H9 (cell line): ENCODE measurements around the gene KDM4C. TPM values are rescaled to one million over a fixed set of nuclear protein-coding genes. Genes with fewer than 3 reads are reported as not detected.

Experiments used
- DNase-seq: peaks from one replicate; pipeline ENCODE4 v3.0.0-alpha.2; 2017
- H2AFZ ChIP-seq: one replicate; pipeline ENCODE4 v1.6.1; 2013; ENCODE audit warnings: mild to moderate bottlenecking, low read length, control low read depth, moderate library complexity
- H2AK5ac ChIP-seq: 2 replicates; pipeline ENCODE4 v1.6.1; 2013; ENCODE audit warnings: low read length, control low read depth, mixed read lengths; ENCODE audit not compliant: insufficient read length
- H2BK120ac ChIP-seq: one replicate; pipeline ENCODE4 v1.6.1; 2013; ENCODE audit warnings: low read depth, mild to moderate bottlenecking, low read length, control low read depth, inconsistent platforms; ENCODE audit not compliant: poor library complexity, severe bottlenecking
- H2BK12ac ChIP-seq: 2 replicates; pipeline ENCODE4 v1.6.1; 2013; ENCODE audit warnings: low read length, control low read depth, mixed read lengths, low read depth; ENCODE audit not compliant: insufficient read length
- H2BK15ac ChIP-seq: 2 replicates; pipeline ENCODE4 v1.6.1; 2013; ENCODE audit warnings: low read depth, low read length, control low read depth
- H2BK20ac ChIP-seq: one replicate; pipeline ENCODE4 v1.6.1; 2013; ENCODE audit warnings: low read depth, mild to moderate bottlenecking, low read length, control low read depth, inconsistent platforms; ENCODE audit not compliant: poor library complexity, severe bottlenecking
- H2BK5ac ChIP-seq: 2 replicates; pipeline ENCODE4 v1.6.1; 2013; ENCODE audit warnings: low read length, control low read depth, mixed read lengths; ENCODE audit not compliant: insufficient read length
- H3K14ac ChIP-seq: 2 replicates; pipeline ENCODE4 v1.6.1; 2013; ENCODE audit warnings: low read length, control low read depth; ENCODE audit not compliant: insufficient read depth
- H3K18ac ChIP-seq: 2 replicates; pipeline ENCODE4 v1.6.1; 2013; ENCODE audit warnings: low read depth, mild to moderate bottlenecking, mixed read lengths, low read length, control low read depth; ENCODE audit not compliant: insufficient read length
- H3K23ac ChIP-seq: 2 replicates; pipeline ENCODE4 v1.6.1; 2013; ENCODE audit warnings: low read length, control low read depth, mixed read lengths, low read depth; ENCODE audit not compliant: insufficient read length
- H3K23me2 ChIP-seq: 2 replicates; pipeline ENCODE4 v1.6.1; 2013; ENCODE audit warnings: low read depth, mild to moderate bottlenecking, mixed read lengths, low read length, control low read depth; ENCODE audit not compliant: insufficient read length, poor library complexity, severe bottlenecking
- H3K27ac ChIP-seq: 2 replicates; pipeline ENCODE4 v1.5.1; 2013; ENCODE audit warnings: low read length, control low read depth, mixed read lengths, low read depth; ENCODE audit not compliant: insufficient read length
- H3K27me3 ChIP-seq: 2 replicates; pipeline ENCODE4 v1.6.1; 2013; ENCODE audit warnings: low read length, control low read depth, inconsistent platforms; ENCODE audit not compliant: insufficient read depth
- H3K4ac ChIP-seq: 2 replicates; pipeline ENCODE4 v1.6.1; 2013; ENCODE audit warnings: low read depth, mild to moderate bottlenecking, control low read depth, inconsistent platforms, low read length, moderate library complexity
- H3K4me1 ChIP-seq: 2 replicates; pipeline ENCODE4 v1.6.1; 2013; ENCODE audit warnings: low read length, control low read depth, inconsistent platforms; ENCODE audit not compliant: insufficient read depth
- H3K4me2 ChIP-seq: 2 replicates; pipeline ENCODE4 v1.6.1; 2013; ENCODE audit warnings: low read length, control low read depth, mixed read lengths; ENCODE audit not compliant: insufficient read length, insufficient read depth
- H3K56ac ChIP-seq: 2 replicates; pipeline ENCODE4 v1.6.1; 2013; ENCODE audit warnings: low read depth, mild to moderate bottlenecking, mixed read lengths, low read length, control low read depth; ENCODE audit not compliant: insufficient read length
- H3K79me1 ChIP-seq: 2 replicates; pipeline ENCODE4 v1.6.1; 2013; ENCODE audit warnings: low read depth, mild to moderate bottlenecking, moderate library complexity, low read length, control low read depth, inconsistent platforms; ENCODE audit not compliant: insufficient read depth, poor library complexity, severe bottlenecking
- H3K79me2 ChIP-seq: 2 replicates; pipeline ENCODE4 v1.6.1; 2013; ENCODE audit warnings: low read length, control low read depth, inconsistent platforms; ENCODE audit not compliant: insufficient read depth
- H3K9ac ChIP-seq: 2 replicates; pipeline ENCODE4 v1.6.1; 2013; ENCODE audit warnings: low read length, control low read depth, mixed read lengths; ENCODE audit not compliant: insufficient read length; ENCODE audit errors: extremely low read depth
- H3K9me3 ChIP-seq: one replicate; pipeline ENCODE4 v1.6.1; 2013; ENCODE audit warnings: low read depth, low read length, inconsistent platforms; ENCODE audit not compliant: control insufficient read depth
- H3T11ph ChIP-seq: one replicate; pipeline ENCODE4 v1.6.1; 2013; ENCODE audit warnings: mild to moderate bottlenecking, low read length, control low read depth, inconsistent platforms
- H4K20me1 ChIP-seq: one replicate; pipeline ENCODE4 v1.6.1; 2013; ENCODE audit not compliant: control insufficient read depth, insufficient read length, insufficient read depth
- H4K5ac ChIP-seq: 2 replicates; pipeline ENCODE4 v1.6.1; 2013; ENCODE audit warnings: low read depth, mild to moderate bottlenecking, mixed read lengths, low read length, control low read depth; ENCODE audit not compliant: insufficient read length
- H4K8ac ChIP-seq: replicated peaks from 2 replicates; pipeline ENCODE4 v1.6.1; 2013; ENCODE audit warnings: low read length, control low read depth, mixed read lengths, low read depth; ENCODE audit not compliant: insufficient read length
- H4K91ac ChIP-seq: 2 replicates; pipeline ENCODE4 v1.6.1; 2013; ENCODE audit warnings: low read depth, mild to moderate bottlenecking, moderate library complexity, mixed read lengths, low read length, control low read depth; ENCODE audit not compliant: insufficient read length
- H3K27ac Mint-ChIP-seq, 3 experiments: 2 replicates in 2 of 3; 3 replicates in 1 of 3; pipeline ENCODE4 v1.8.0; 2020 to 2021; ENCODE audit warnings: mixed read lengths in 3 of 3, mild to moderate bottlenecking in 1 of 3, moderate library complexity in 1 of 3
- H3K27me3 Mint-ChIP-seq: 2 replicates; pipeline ENCODE4 v1.8.0; 2021; ENCODE audit warnings: low read depth, mild to moderate bottlenecking, moderate library complexity, mixed read lengths
- H3K36me3 Mint-ChIP-seq, 3 experiments: 2 replicates in 2 of 3; 3 replicates in 1 of 3; pipeline ENCODE4 v1.8.0; 2020 to 2021; ENCODE audit warnings: low read depth in 3 of 3, mixed read lengths in 3 of 3; ENCODE audit not compliant: insufficient read depth in 1 of 3
- H3K4me1 Mint-ChIP-seq, 2 experiments: 2 replicates each; pipeline ENCODE4 v1.8.0; 2020; ENCODE audit warnings: mixed read lengths in 2 of 2
- H3K4me3 Mint-ChIP-seq, 2 experiments: 2 replicates in 1 of 2; 3 replicates in 1 of 2; pipeline ENCODE4 v1.8.0; 2020 to 2021; ENCODE audit warnings: mild to moderate bottlenecking in 2 of 2, mixed read lengths in 2 of 2, moderate library complexity in 1 of 2
- H3K9me3 Mint-ChIP-seq, 2 experiments: 2 replicates in 1 of 2; 3 replicates in 1 of 2; pipeline ENCODE4 v1.8.0; 2020; ENCODE audit warnings: mild to moderate bottlenecking in 2 of 2, mixed read lengths in 2 of 2, moderate library complexity in 1 of 2
- WGBS: extraction: QIAGEN DNeasy Blood & Tissue Kit; methylation state at CpG from one replicate; pipeline ENCODE4 v1.1.7; 2013; ENCODE audit warnings: missing lambda C conversion rate, low lambda C conversion rate, mixed read lengths; ENCODE audit not compliant: insufficient read length; ENCODE audit errors: extremely low coverage; 5-methylcytosine and 5-hydroxymethylcytosine counted together
- total RNA-seq: library from RNA; stranded (reverse); gene quantifications from 2 replicates; pipeline ENCODE4 v1.2.1, GENCODE V29; 2021
- TF ChIP-seq, protein P1 (sequence below): fragments of 200-600 bp; sonication (generic); conservative IDR thresholded peaks from 3 replicates; pipeline ENCODE4 v1.8.0; 2021; ENCODE audit warnings: antibody characterized with exemption, mild to moderate bottlenecking

KDM4C gene
- total RNA-seq, 1 experiment from 2014 or later, result 24.0 TPM

DNA sequence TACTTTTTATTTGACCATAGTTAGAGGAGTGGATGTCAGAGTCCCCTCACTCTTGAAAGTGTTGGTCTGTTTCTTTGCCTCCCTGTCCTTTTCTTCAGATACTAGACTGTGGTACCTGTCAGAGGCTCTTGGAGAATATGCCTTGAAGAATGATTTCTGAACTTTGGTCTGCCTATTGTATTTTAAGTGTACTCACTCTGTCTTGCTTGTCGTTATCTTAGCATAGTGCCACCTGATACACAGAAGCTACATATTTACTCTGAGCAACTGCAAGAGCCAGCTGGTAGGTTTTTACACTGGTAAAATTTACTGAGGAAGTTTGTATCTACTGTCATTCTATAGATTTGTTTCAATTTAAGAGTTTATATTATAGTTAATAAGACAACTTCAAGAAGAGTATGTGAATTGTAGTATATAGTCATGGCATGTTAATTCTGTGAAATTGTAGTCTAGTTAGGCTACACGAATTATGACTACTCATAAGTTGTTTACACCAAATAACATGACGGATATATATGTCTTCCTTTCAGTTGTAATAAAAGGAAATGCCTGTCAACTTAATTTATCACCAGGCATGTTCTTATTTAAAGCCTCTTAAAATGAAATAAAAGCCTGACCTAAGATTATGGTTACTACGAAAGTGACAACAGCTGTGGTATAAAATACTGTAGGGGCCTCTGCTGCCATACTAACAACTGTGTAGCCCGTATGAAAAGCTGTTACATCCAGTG, 201.7 kb downstream of the KDM4C start:
- Histone ChIP-seq H4K5ac (no peak overlapping the region), H3K79me1 (no peaks in the 10 kb centered on the region), H3K14ac (no peak overlapping the region), H3T11ph (no peak overlapping the region), H4K8ac (no peak overlapping the region), H4K20me1 (no peaks in the 10 kb centered on the region), H2AFZ (no peak overlapping the region), H2BK20ac (no peak overlapping the region), H3K79me2 (no peaks in the 10 kb centered on the region), H3K23me2 (no peaks in the 10 kb centered on the region), H2BK12ac (no peak overlapping the region), H4K91ac (no peak overlapping the region), H2BK15ac (no peak overlapping the region), H2BK5ac (no peak overlapping the region), H3K4me1 (peaks cover 6% of the 10 kb centered on the region), H3K18ac (no peak overlapping the region), H3K56ac (no peak overlapping the region), H2BK120ac (no peak overlapping the region), H3K23ac (no peak overlapping the region), H2AK5ac (no peak overlapping the region), H3K9me3 (no peaks in the 10 kb centered on the region), H3K27ac (no peak overlapping the region), H3K9ac (no peak overlapping the region), H3K27me3 (no peaks in the 10 kb centered on the region), H3K4ac (no peak overlapping the region), H3K4me2 (no peak overlapping the region)
- no peaks in the 10 kb centered on the region for H3K27me3 Mint-ChIP-seq
- no peaks in the 10 kb centered on the region for H3K9me3 Mint-ChIP-seq
- H3K4me3 Mint-ChIP-seq, result no peak overlapping the region
- WGBS, result no CpG with 5 or more reads among the region's 5 CpGs
- H3K4me1 Mint-ChIP-seq, result peaks cover 12 to 15% of the 10 kb centered on the region in 2 experiments
- TF ChIP-seq, protein P1, sequence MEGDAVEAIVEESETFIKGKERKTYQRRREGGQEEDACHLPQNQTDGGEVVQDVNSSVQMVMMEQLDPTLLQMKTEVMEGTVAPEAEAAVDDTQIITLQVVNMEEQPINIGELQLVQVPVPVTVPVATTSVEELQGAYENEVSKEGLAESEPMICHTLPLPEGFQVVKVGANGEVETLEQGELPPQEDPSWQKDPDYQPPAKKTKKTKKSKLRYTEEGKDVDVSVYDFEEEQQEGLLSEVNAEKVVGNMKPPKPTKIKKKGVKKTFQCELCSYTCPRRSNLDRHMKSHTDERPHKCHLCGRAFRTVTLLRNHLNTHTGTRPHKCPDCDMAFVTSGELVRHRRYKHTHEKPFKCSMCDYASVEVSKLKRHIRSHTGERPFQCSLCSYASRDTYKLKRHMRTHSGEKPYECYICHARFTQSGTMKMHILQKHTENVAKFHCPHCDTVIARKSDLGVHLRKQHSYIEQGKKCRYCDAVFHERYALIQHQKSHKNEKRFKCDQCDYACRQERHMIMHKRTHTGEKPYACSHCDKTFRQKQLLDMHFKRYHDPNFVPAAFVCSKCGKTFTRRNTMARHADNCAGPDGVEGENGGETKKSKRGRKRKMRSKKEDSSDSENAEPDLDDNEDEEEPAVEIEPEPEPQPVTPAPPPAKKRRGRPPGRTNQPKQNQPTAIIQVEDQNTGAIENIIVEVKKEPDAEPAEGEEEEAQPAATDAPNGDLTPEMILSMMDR, result no peak
- no peak for DNase-seq
- no peaks in the 10 kb centered on the region; a peak in 1 of 7 replicates for H3K36me3 Mint-ChIP-seq
- no peak overlapping the region for H3K27ac Mint-ChIP-seq
